ENCODE measurements around the gene TLK1. TPM values are rescaled to one million over a fixed set of nuclear protein-coding genes. Genes with fewer than 3 reads are reported as not detected.

The TLK1 gene
- total and polyA plus RNA-seq, 2 donors (not counting 3 experiments of a cell fraction or from before 2014, with no cell fraction given), result 5.8 to 62.7 TPM

DNA sequence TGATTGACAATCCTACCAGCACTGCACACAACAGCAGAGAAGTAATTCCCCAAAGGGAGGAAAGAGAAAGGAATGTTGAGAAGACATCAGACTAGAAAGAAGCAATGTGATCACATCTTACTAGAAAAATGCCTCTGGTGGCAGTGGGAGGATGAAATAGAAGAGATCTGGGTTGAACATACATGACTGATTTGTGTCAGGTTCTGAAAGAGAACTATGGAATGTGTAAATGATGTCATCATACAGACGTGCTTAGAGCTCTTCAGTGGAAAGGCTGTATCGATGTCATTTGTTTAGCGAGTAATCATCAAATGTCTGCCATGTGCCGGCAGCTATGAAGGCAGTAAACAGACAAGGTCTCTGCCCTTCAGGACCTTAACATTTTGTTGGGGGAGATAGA, 206.8 kb downstream of the TLK1 start:
- TF ChIP-seq POLR2A (IDR thresholded peaks at IDR 0.05; ENCODE audit: low read depth, low read length) (no peak), FOS (IDR thresholded peaks at IDR 0.05; ENCODE audit: borderline replicate concordance, insufficient read depth, low read length) (no peak), CTCF (IDR thresholded peaks at IDR 0.05; ENCODE audit: extremely low read depth in 1 of 2, insufficient read depth in 1 of 2, low read depth in 1 of 2, low read length in 2 of 2) (no peak), EZH2 (IDR thresholded peaks at IDR 0.05; ENCODE audit: borderline replicate concordance, low read depth, low read length, severe bottlenecking) (no peak), JUN (IDR thresholded peaks at IDR 0.05; ENCODE audit: borderline replicate concordance, insufficient read depth, insufficient read length, low read depth) (no peak), MAX (IDR thresholded peaks at IDR 0.05; ENCODE audit: insufficient read depth, insufficient read length) (no peak), MYC (IDR thresholded peaks at IDR 0.05; ENCODE audit: low read depth, low read length) (no peak), POLR2AphosphoS5 (IDR thresholded peaks at IDR 0.05; ENCODE audit: insufficient read depth, low read depth, low read length) (no peak), GATA2 (IDR thresholded peaks at IDR 0.05; ENCODE audit: insufficient read depth, insufficient read length, low read depth, low read length) (no peak)
- FAIRE-seq (no peak), DNase-seq (ENCODE audit: low read depth, low spot score) (no peak)
- peaks cover 2% of the 10 kb centered on the region for H4K20me1 ChIP-seq (replicated peaks; ENCODE audit: control insufficient read depth, extremely low read depth, insufficient read depth, low read length)
- H3K9me3 ChIP-seq (replicated peaks; ENCODE audit: control insufficient read depth, insufficient read depth, low read length), result no peaks in the 10 kb centered on the region
- H3K36me3 ChIP-seq (ENCODE audit: control insufficient read depth in 2 of 2, extremely low read depth in 1 of 2, insufficient read depth in 2 of 2, low read length in 2 of 2), result peaks cover 34 to 42% of the 10 kb centered on the region in 2 experiments
- H3K27ac ChIP-seq (ENCODE audit: insufficient read depth, low read depth, low read length), result no peak overlapping the region
- H3K27me3 ChIP-seq (ENCODE audit: control insufficient read depth in 2 of 2, insufficient read depth in 2 of 2, low read length in 2 of 2), result no peaks in the 10 kb centered on the region
- H3K4me3 ChIP-seq (replicated peaks in 1 of 3; ENCODE audit: insufficient read depth in 1 of 3, low read depth in 1 of 3, low read length in 3 of 3), result no peak overlapping the region
- BruUV-seq (replicated peaks), result no TSS peak
- H3K4me1 ChIP-seq (ENCODE audit: control insufficient read depth, extremely low read depth, insufficient read depth, low read length), result no peaks in the 10 kb centered on the region
- POLR2A ChIA-PET, result no interaction called here
- no peak overlapping the region for H3K9ac ChIP-seq (replicated peaks; ENCODE audit: extremely low read depth, insufficient read depth, low read length)
- H2AFZ ChIP-seq (ENCODE audit: low read depth, low read length), result no peak overlapping the region
- dilution Hi-C loops (cut with MboI; ENCODE audit: extremely low pct_ligation_motif_present, low sequenced_read_pairs), result no loop called here
- H3K4me2 ChIP-seq (ENCODE audit: insufficient read depth, low read length), result no peak overlapping the region
- intact Hi-C loops (cut with micrococcal nuclease), result no loop called here
- H3K9me1 ChIP-seq (replicated peaks; ENCODE audit: control insufficient read depth, extremely low read depth, insufficient read depth, low read length), result no peaks in the 10 kb centered on the region
- H3K79me2 ChIP-seq (ENCODE audit: control insufficient read depth, insufficient read depth, low read length), result no peaks in the 10 kb centered on the region
- CTCF ChIA-PET, result no interaction called here

All from endothelial cell of umbilical vein (primary cell).